H4 (cell line): Measurements from ENCODE around the gene PHACTR1. TPM values are rescaled to one million over a fixed set of nuclear protein-coding genes. Genes with fewer than 3 reads are reported as not detected.

Source experiments
- DNase-seq: peaks from one replicate; pipeline ENCODE4 v3.0.0-alpha.2; 2015; ENCODE audit warnings: low spot score
- total RNA-seq: library from RNA; depleted of rRNA; stranded (reverse); fragments of >200 nt; shearing (Covaris generic); gene quantifications from 2 replicates; pipeline ENCODE4 v1.2.3, GENCODE V29; 2014

PHACTR1 gene
- total RNA-seq, 1 experiment from 2014 or later: 3.3 TPM

GRCh38 chr6:12848964-12849808, 132.6 kb downstream of the PHACTR1 start:
- no peak for DNase-seq

GRCh38 chr6:12849809-12850198, 133.2 kb downstream of the PHACTR1 start:
- no peak for DNase-seq

- no peak for DNase-seq
Observed at GRCh38 chr6:12851123-12851695, 134.6 kb downstream of the PHACTR1 start.

- DNase-seq: no peak
Observed at GRCh38 chr6:12861603-12862002, 145.0 kb downstream of the PHACTR1 start.

GRCh38 chr6:12865117-12865516, 148.6 kb downstream of the PHACTR1 start:
- DNase-seq: no peak

- DNase-seq: no peak
Observed at GRCh38 chr6:12865671-12866181, 149.2 kb downstream of the PHACTR1 start.

GRCh38 chr6:12866422-12867029, 150.0 kb downstream of the PHACTR1 start:
- no peak for DNase-seq

GRCh38 chr6:12869816-12870432, 153.4 kb downstream of the PHACTR1 start:
- no peak for DNase-seq

- peak; percentile 28 for DNase-seq
Observed at GRCh38 chr6:12873691-12874090, 157.1 kb downstream of the PHACTR1 start.

GRCh38 chr6:12875051-12875450, 158.5 kb downstream of the PHACTR1 start:
- DNase-seq: peak; percentile 43

- no peak for DNase-seq
Observed at GRCh38 chr6:12878741-12879140, 162.2 kb downstream of the PHACTR1 start.

GRCh38 chr6:12882761-12883290, 166.3 kb downstream of the PHACTR1 start:
- DNase-seq: no peak

- no peak for DNase-seq
Observed at GRCh38 chr6:12884983-12885382, 168.4 kb downstream of the PHACTR1 start.

- DNase-seq: peak; percentile 14
Observed at GRCh38 chr6:12886961-12887775, 170.6 kb downstream of the PHACTR1 start.

GRCh38 chr6:12890171-12890790, 173.7 kb downstream of the PHACTR1 start:
- no peak for DNase-seq

GRCh38 chr6:12891595-12891994, 175.0 kb downstream of the PHACTR1 start:
- DNase-seq: no peak

GRCh38 chr6:12892151-12892550, 175.6 kb downstream of the PHACTR1 start:
- no peak for DNase-seq

GRCh38 chr6:12893036-12893435, 176.5 kb downstream of the PHACTR1 start:
- no peak for DNase-seq

- no peak for DNase-seq
Observed at GRCh38 chr6:12895721-12896120, 179.2 kb downstream of the PHACTR1 start.

- no peak for DNase-seq
Observed at GRCh38 chr6:12896208-12896733, 179.7 kb downstream of the PHACTR1 start.
